Breast epithelium (tissue), 4 donors: ENCODE results near the gene ZNF143. TPM values are rescaled to one million over a fixed set of nuclear protein-coding genes. Genes with fewer than 3 reads are reported as not detected.

ENCODE experiments used
- DNase-seq, 2 donors: peaks; one replicate each; pipeline ENCODE4 v3.0.0-alpha.2; 2019; ENCODE audit warnings: low spot score in 2 of 2
- H3K27ac ChIP-seq, 2 donors: fragments of 200-600 bp; sonication (generic) in 1 of 2; one replicate each; pipeline ENCODE4 v1.5.1; 2016 to 2019; ENCODE audit warnings: mild to moderate bottlenecking in 1 of 2
- H3K27me3 ChIP-seq, 2 donors: fragments of 200-600 bp; sonication (generic) in 1 of 2; one replicate each; pipeline versions ENCODE4 v1.5.1 to v1.6.0; 2017 to 2019; ENCODE audit warnings: control low read depth in 1 of 2, mild to moderate bottlenecking in 1 of 2
- H3K36me3 ChIP-seq: fragments of 200-600 bp; one replicate; pipeline ENCODE4 v1.5.1; 2019
- H3K4me1 ChIP-seq, 2 donors: fragments of 200-600 bp; sonication (generic); one replicate each; pipeline ENCODE4 v1.5.1; 2016 to 2019; ENCODE audit warnings: control low read depth in 1 of 2
- H3K4me3 ChIP-seq, 3 donors: fragments of 200-600 bp; sonication (generic); 1 replicate in 2 of 3; 2 replicates in 1 of 3; pipeline ENCODE4 v1.5.1; 2016 to 2019; ENCODE audit warnings: mild to moderate bottlenecking in 3 of 3, moderate library complexity in 2 of 3
- H3K9me3 ChIP-seq, 2 donors: fragments of 200-600 bp; sonication (generic) in 1 of 2; one replicate each; pipeline ENCODE4 v1.5.1; 2016 to 2019; ENCODE audit warnings: control low read depth in 1 of 2
- POLR2A ChIP-seq: fragments of 450-650 bp; IDR thresholded peaks from one replicate; pipeline ENCODE4 v1.6.1; 2016; ENCODE audit warnings: antibody characterized with exemption, mild to moderate bottlenecking, moderate library complexity
- POLR2AphosphoS5 ChIP-seq, 3 donors: sonication (generic); formaldehyde crosslinking; IDR thresholded peaks; one replicate each; pipeline ENCODE4 v1.6.1; 2017; ENCODE audit warnings: antibody characterized with exemption in 3 of 3
- intact Hi-C: fragments of 100-400 bp; cut with DNase I; formaldehyde crosslinking; loops from one replicate; pipeline ENCODE4 v1.15.1; 2023; ENCODE audit warnings: low total_unique reads
- total RNA-seq, 3 donors: library from RNA; depleted of rRNA; stranded (reverse); fragments of >200 nt; gene quantifications; one replicate each; pipeline ENCODE4 v1.1.0, GENCODE V29; 2016
- TF ChIP-seq, protein P1 (sequence below), 3 donors: fragments of 450-650 bp; IDR thresholded peaks; one replicate each; pipeline ENCODE4 v1.5.1; 2016 to 2017; ENCODE audit warnings: antibody characterized with exemption in 3 of 3, mild to moderate bottlenecking in 3 of 3, moderate library complexity in 3 of 3

ZNF143 gene
- total RNA-seq, 3 donors from 2014 or later = 21.1 to 41.3 (median 39.2) TPM

GRCh38 chr11:9528136-9528501, 67.3 kb downstream of the ZNF143 start:
- no peaks in the 10 kb centered on the region for H3K27me3 ChIP-seq
- H3K36me3 ChIP-seq = no peaks in the 10 kb centered on the region
- intact Hi-C loops = no loop called here
- no peak overlapping the region for H3K4me3 ChIP-seq
- TF ChIP-seq, protein P1, sequence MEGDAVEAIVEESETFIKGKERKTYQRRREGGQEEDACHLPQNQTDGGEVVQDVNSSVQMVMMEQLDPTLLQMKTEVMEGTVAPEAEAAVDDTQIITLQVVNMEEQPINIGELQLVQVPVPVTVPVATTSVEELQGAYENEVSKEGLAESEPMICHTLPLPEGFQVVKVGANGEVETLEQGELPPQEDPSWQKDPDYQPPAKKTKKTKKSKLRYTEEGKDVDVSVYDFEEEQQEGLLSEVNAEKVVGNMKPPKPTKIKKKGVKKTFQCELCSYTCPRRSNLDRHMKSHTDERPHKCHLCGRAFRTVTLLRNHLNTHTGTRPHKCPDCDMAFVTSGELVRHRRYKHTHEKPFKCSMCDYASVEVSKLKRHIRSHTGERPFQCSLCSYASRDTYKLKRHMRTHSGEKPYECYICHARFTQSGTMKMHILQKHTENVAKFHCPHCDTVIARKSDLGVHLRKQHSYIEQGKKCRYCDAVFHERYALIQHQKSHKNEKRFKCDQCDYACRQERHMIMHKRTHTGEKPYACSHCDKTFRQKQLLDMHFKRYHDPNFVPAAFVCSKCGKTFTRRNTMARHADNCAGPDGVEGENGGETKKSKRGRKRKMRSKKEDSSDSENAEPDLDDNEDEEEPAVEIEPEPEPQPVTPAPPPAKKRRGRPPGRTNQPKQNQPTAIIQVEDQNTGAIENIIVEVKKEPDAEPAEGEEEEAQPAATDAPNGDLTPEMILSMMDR (IDR thresholded peaks at IDR 0.05) = no peak
- TF ChIP-seq POLR2A (no peak), POLR2AphosphoS5 (IDR thresholded peaks at IDR 0.05) (no peak)
- no peaks in the 10 kb centered on the region for H3K9me3 ChIP-seq
- H3K27ac ChIP-seq = peak overlapping the region in 1 of 2 donors; percentile 75
- no peak for DNase-seq
- H3K4me1 ChIP-seq = peaks cover 5 to 7% of the 10 kb centered on the region in 2 donors

DNA sequence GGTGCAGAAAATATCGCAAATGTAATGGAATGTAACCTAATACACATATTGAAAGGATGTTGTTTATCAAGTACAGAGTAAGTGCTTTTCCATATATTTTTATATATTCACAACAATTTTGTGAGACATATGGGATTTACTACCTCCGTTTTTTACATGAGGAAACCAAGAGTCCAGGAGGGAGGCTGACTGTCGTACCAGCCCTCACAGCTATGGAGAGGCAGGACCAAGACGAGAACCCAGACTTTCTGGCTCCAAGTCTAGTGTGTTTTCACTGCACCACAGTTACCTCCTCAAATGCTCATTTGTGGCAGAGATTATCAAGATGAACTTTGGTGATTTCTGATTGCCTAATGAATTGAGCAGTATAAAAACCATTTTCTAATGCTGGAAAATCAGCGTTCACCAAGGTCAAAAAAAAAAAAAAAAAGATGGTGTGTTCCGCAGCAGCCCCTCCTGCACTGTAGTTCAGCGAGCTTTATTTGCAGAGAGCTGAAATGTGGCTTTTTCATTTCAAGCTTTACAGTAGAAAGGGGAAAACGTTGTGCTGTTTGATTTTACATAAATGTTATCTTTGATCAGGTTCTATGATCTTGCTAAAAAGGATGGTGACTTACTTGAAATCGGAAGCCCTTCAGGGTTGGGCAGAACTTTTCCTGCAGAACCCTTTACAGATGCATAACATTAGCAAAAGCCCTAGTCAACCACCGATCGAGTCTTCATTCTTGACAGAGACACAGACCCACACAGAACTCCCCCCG, 67.9 kb downstream of the ZNF143 start:
- Histone ChIP-seq H3K36me3 (no peaks in the 10 kb centered on the region), H3K4me3 (no peak overlapping the region), H3K27me3 (no peaks in the 10 kb centered on the region), H3K9me3 (no peaks in the 10 kb centered on the region), H3K4me1 (peaks cover 5 to 7% of the 10 kb centered on the region in 2 donors), H3K27ac (peak overlapping the region; percentile 76 to 78)
- intact Hi-C loops = no loop called here
- TF ChIP-seq, protein P1 (IDR thresholded peaks at IDR 0.05) = no peak
- DNase-seq = no peak

- no peaks in the 10 kb centered on the region for H3K36me3 ChIP-seq
- no peaks in the 10 kb centered on the region for H3K27me3 ChIP-seq
- TF ChIP-seq, protein P1 (IDR thresholded peaks at IDR 0.05) = no peak
- no peak for TF ChIP-seq POLR2A
- H3K9me3 ChIP-seq = no peaks in the 10 kb centered on the region
- intact Hi-C loops = no loop called here
- H3K4me1 ChIP-seq = peaks cover 5 to 7% of the 10 kb centered on the region in 2 donors
- DNase-seq = peak in 1 of 2 donors; percentile 62
- peak overlapping the region; percentile 76 to 78 for H3K27ac ChIP-seq
- no peak overlapping the region for H3K4me3 ChIP-seq
Measured at GRCh38 chr11:9529334-9529650, 68.5 kb downstream of the ZNF143 start.

- TF ChIP-seq POLR2A = no peak
- Histone ChIP-seq H3K9me3 (no peaks in the 10 kb centered on the region), H3K4me3 (no peak overlapping the region), H3K27me3 (no peaks in the 10 kb centered on the region), H3K36me3 (no peaks in the 10 kb centered on the region), H3K4me1 (peaks cover 5 to 7% of the 10 kb centered on the region in 2 donors), H3K27ac (peak overlapping the region; percentile 76 to 78)
- intact Hi-C loops = no loop called here
- peak in 1 of 2 donors; percentile 46 for DNase-seq
Measured at GRCh38 chr11:9530020-9530621, 69.3 kb downstream of the ZNF143 start.

DNA sequence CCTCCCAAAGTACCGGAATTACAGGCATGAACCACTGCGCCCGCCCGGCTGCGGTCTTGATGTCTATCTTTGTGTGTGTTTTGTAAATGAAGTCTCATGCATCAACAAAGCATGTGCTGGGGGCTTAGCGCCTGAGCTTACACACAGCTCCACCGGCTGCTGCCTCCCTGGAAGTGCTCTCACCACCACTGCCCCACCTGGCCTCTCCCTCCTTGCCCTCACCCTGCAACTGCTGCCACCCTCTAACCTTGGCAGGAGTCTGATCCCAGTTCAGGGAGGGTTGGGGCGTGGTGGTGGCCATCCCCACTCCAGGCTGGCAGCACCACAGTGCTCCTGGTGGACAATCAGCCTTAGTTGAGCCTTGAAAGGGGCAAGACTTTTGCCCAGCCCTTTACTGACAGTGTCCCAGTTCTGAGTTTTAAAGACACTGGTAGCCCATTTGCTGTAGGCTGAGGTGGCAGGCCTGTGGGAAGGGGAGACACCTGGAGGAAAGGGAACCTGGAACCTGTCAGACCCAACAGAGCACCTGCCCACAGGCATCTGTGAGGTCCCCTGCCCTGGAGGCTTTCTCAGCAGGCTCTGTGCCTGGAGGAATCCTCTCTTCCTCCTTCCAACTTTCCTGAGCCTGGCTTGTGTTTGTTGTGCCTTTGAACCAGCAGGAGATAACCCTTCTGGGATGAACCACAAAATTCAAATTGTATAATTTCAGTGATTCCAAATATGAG, 70.3 kb downstream of the ZNF143 start:
- H3K27ac ChIP-seq = peak overlapping the region; percentile 76 to 78
- H3K27me3 ChIP-seq = no peaks in the 10 kb centered on the region
- intact Hi-C loops = no loop called here
- H3K36me3 ChIP-seq = no peaks in the 10 kb centered on the region
- TF ChIP-seq, protein P1 (IDR thresholded peaks at IDR 0.05) = peak in 1 of 3 donors; percentile 3
- no peak for TF ChIP-seq POLR2AphosphoS5 (IDR thresholded peaks at IDR 0.05)
- TF ChIP-seq POLR2A = no peak
- no peak overlapping the region for H3K4me3 ChIP-seq
- peak in 1 of 2 donors; percentile 64 for DNase-seq
- H3K9me3 ChIP-seq = no peaks in the 10 kb centered on the region
- peaks cover 5 to 7% of the 10 kb centered on the region in 2 donors for H3K4me1 ChIP-seq
